Measurements from ENCODE around the gene GPR63. TPM values are rescaled to one million over a fixed set of nuclear protein-coding genes. Genes with fewer than 3 reads are reported as not detected.

Gene GPR63
- total and polyA plus RNA-seq, 4 donors, result 0.03 to 0.14 (median 0.08) TPM; not detected in 1

DNA sequence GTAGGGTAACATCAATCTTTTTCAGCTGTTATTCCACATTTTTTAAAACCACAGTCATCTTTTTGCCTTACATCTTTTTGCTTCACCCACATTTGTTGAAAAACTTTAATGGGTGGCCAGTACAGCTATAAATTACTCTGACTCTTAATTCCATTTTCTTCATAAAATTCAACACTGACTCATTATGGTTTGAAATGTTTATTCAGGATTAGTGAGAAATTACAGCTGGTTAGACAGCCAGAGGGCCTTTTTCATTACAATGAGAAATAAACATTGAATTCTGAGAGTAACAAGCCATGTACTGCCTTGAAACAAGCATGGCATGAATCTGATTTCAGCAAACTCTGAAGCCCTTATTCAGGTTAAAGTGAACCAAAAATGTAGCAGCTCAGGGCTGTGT is 40.9 kb upstream of the GPR63 start:
- Histone ChIP-seq H3K4me1 (ENCODE audit: control insufficient read depth in 4 of 4, insufficient read depth in 4 of 4, low read length in 3 of 4) (no peaks in the 10 kb centered on the region), H3K9me3 (ENCODE audit: control insufficient read depth in 4 of 4, low read length in 3 of 4) (no peaks in the 10 kb centered on the region), H3K4me3 (ENCODE audit: low read depth in 1 of 3, low read length in 3 of 3) (no peak overlapping the region), H3K27ac (ENCODE audit: low read depth in 1 of 2, low read length in 2 of 2) (no peak overlapping the region), H3K9ac (ENCODE audit: low read depth in 1 of 2, low read length in 2 of 2) (no peak overlapping the region), H3K27me3 (ENCODE audit: control insufficient read depth in 4 of 4, insufficient read depth in 4 of 4, low read length in 3 of 4) (no peaks in the 10 kb centered on the region), H3K36me3 (ENCODE audit: control insufficient read depth in 4 of 4, insufficient read depth in 3 of 4, low read depth in 1 of 4, low read length in 3 of 4) (no peaks in the 10 kb centered on the region)
- no peak for DNase-seq (ENCODE audit: low spot score)
- TF ChIP-seq, protein P1, sequence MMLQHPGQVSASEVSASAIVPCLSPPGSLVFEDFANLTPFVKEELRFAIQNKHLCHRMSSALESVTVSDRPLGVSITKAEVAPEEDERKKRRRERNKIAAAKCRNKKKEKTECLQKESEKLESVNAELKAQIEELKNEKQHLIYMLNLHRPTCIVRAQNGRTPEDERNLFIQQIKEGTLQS (IDR thresholded peaks at IDR 0.05), result no peak
- no peak for TF ChIP-seq NR2F2 (IDR thresholded peaks at IDR 0.05)
- TF ChIP-seq FOXA2 (IDR thresholded peaks at IDR 0.05), result no peak
- TF ChIP-seq, protein P2, sequence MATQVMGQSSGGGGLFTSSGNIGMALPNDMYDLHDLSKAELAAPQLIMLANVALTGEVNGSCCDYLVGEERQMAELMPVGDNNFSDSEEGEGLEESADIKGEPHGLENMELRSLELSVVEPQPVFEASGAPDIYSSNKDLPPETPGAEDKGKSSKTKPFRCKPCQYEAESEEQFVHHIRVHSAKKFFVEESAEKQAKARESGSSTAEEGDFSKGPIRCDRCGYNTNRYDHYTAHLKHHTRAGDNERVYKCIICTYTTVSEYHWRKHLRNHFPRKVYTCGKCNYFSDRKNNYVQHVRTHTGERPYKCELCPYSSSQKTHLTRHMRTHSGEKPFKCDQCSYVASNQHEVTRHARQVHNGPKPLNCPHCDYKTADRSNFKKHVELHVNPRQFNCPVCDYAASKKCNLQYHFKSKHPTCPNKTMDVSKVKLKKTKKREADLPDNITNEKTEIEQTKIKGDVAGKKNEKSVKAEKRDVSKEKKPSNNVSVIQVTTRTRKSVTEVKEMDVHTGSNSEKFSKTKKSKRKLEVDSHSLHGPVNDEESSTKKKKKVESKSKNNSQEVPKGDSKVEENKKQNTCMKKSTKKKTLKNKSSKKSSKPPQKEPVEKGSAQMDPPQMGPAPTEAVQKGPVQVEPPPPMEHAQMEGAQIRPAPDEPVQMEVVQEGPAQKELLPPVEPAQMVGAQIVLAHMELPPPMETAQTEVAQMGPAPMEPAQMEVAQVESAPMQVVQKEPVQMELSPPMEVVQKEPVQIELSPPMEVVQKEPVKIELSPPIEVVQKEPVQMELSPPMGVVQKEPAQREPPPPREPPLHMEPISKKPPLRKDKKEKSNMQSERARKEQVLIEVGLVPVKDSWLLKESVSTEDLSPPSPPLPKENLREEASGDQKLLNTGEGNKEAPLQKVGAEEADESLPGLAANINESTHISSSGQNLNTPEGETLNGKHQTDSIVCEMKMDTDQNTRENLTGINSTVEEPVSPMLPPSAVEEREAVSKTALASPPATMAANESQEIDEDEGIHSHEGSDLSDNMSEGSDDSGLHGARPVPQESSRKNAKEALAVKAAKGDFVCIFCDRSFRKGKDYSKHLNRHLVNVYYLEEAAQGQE (IDR thresholded peaks at IDR 0.05), result no peak
- no peak for TF ChIP-seq SP1 (IDR thresholded peaks at IDR 0.05)
- TF ChIP-seq, protein P3, sequence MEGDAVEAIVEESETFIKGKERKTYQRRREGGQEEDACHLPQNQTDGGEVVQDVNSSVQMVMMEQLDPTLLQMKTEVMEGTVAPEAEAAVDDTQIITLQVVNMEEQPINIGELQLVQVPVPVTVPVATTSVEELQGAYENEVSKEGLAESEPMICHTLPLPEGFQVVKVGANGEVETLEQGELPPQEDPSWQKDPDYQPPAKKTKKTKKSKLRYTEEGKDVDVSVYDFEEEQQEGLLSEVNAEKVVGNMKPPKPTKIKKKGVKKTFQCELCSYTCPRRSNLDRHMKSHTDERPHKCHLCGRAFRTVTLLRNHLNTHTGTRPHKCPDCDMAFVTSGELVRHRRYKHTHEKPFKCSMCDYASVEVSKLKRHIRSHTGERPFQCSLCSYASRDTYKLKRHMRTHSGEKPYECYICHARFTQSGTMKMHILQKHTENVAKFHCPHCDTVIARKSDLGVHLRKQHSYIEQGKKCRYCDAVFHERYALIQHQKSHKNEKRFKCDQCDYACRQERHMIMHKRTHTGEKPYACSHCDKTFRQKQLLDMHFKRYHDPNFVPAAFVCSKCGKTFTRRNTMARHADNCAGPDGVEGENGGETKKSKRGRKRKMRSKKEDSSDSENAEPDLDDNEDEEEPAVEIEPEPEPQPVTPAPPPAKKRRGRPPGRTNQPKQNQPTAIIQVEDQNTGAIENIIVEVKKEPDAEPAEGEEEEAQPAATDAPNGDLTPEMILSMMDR (IDR thresholded peaks at IDR 0.05; ENCODE audit: low read depth, low read length, missing input control), result no peak
- TF ChIP-seq HNF4G (IDR thresholded peaks at IDR 0.05), result no peak
- TF ChIP-seq HNF4A (conservative IDR thresholded peaks at IDR 0.05), result no peak
- no peak for TF ChIP-seq JUND (IDR thresholded peaks at IDR 0.05)
- no peak for TF ChIP-seq YY1 (IDR thresholded peaks at IDR 0.05)
- no peak for TF ChIP-seq FOXA1 (IDR thresholded peaks at IDR 0.05)
- no peak for TF ChIP-seq RAD21 (IDR thresholded peaks at IDR 0.05)
- TF ChIP-seq, protein P4, sequence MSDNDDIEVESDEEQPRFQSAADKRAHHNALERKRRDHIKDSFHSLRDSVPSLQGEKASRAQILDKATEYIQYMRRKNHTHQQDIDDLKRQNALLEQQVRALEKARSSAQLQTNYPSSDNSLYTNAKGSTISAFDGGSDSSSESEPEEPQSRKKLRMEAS (IDR thresholded peaks at IDR 0.05), result no peak

DNA sequence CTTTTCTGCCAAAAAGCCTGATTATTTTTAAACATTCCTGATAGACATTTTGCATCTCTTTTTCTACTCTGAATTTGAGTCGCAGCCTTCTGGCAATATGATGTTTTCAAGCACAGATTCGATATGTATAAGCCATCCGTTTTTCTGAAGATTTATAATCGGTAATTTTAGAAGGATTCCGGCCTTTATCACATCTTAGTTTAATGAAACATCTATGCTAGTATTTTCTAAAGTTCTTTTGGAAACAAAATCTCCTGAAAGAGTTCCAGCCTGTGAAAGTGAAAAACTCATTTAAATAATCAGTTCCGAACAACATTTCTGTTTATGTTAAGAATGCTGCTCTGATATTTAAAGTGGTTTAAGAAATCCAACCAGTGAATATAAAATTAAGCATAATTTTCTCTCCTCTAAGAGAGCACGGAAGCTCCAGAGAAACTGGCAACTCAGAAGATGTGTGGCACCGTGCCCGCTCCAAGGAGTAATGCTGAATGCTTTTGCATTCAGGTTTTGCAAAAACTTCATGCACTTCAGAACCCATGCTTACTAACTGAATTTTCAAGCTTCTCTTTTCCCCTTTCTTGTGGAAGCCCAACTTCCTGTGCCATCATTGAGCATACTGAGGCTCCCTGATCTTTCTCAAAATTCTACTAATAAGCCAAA is 39.7 kb upstream of the GPR63 start:
- Histone ChIP-seq H3K9me3 (ENCODE audit: control insufficient read depth in 4 of 4, low read length in 3 of 4) (no peaks in the 10 kb centered on the region), H3K4me1 (ENCODE audit: control insufficient read depth in 4 of 4, insufficient read depth in 4 of 4, low read length in 3 of 4) (no peaks in the 10 kb centered on the region), H3K27me3 (ENCODE audit: control insufficient read depth in 4 of 4, insufficient read depth in 4 of 4, low read length in 3 of 4) (no peaks in the 10 kb centered on the region), H3K36me3 (ENCODE audit: control insufficient read depth in 4 of 4, insufficient read depth in 3 of 4, low read depth in 1 of 4, low read length in 3 of 4) (no peaks in the 10 kb centered on the region), H3K4me3 (ENCODE audit: low read depth in 1 of 3, low read length in 3 of 3) (no peak overlapping the region), H3K9ac (ENCODE audit: low read depth in 1 of 2, low read length in 2 of 2) (no peak overlapping the region), H3K27ac (ENCODE audit: low read depth in 1 of 2, low read length in 2 of 2) (no peak overlapping the region)
- no peak for DNase-seq (ENCODE audit: low spot score)
- 85% methylated on average over 9 of the region's 9 CpGs for WGBS
- TF ChIP-seq, protein P1 (IDR thresholded peaks at IDR 0.05), result no peak
- no peak for TF ChIP-seq NR2F2 (IDR thresholded peaks at IDR 0.05)
- no peak for TF ChIP-seq HNF4A (conservative IDR thresholded peaks at IDR 0.05)
- TF ChIP-seq, protein P2 (IDR thresholded peaks at IDR 0.05), result no peak
- no peak for TF ChIP-seq JUND (IDR thresholded peaks at IDR 0.05)
- TF ChIP-seq GABPA (IDR thresholded peaks at IDR 0.05 in 1 of 2, conservative IDR thresholded peaks at IDR 0.05 in 1 of 2), result no peak
- no peak for TF ChIP-seq FOXA1 (IDR thresholded peaks at IDR 0.05)
- no peak for TF ChIP-seq EGR1 (IDR thresholded peaks at IDR 0.05; ENCODE audit: low read depth in 2 of 2)
- TF ChIP-seq FOXA2 (IDR thresholded peaks at IDR 0.05), result no peak
- no peak for TF ChIP-seq HNF4G (IDR thresholded peaks at IDR 0.05)
- TF ChIP-seq, protein P3 (IDR thresholded peaks at IDR 0.05; ENCODE audit: low read depth, low read length, missing input control), result no peak
- no peak for TF ChIP-seq RXRA (IDR thresholded peaks at IDR 0.05)
